GM18498 (cell line): ENCODE results near the gene CLEC17A.
"Not testable (repeated sequence)": the region's sequence is repeated elsewhere in the genome, so short reads cannot be mapped to it uniquely, and the experiment has no call there.

Source experiments
- ATAC-seq: cut with Tn5 transposase; IDR thresholded peaks from one replicate; pipeline ENCODE4 v1.9.1; 2021; ENCODE audit warnings: mild to moderate bottlenecking, moderate library complexity; ENCODE audit not compliant: unreplicated experiment

Gene CLEC17A

GRCh38 chr19:14558370-14559066 is 24.4 kb upstream of the CLEC17A start:
- no peak for ATAC-seq

GRCh38 chr19:14559916-14560775 is 22.7 kb upstream of the CLEC17A start:
- no peak for ATAC-seq

- no peak for ATAC-seq
These were observed 22.1 kb upstream of the CLEC17A start for GRCh38 chr19:14560776-14561108.

- ATAC-seq: no peak
These were observed 21.6 kb upstream of the CLEC17A start for GRCh38 chr19:14561249-14561648.

- no peak for ATAC-seq
These were observed 21.0 kb upstream of the CLEC17A start for GRCh38 chr19:14561847-14562351.

GRCh38 chr19:14562660-14563589 is 20.0 kb upstream of the CLEC17A start:
- ATAC-seq: no peak

GRCh38 chr19:14563590-14563926 is 19.3 kb upstream of the CLEC17A start:
- ATAC-seq: no peak

- no peak for ATAC-seq
These were observed 18.8 kb upstream of the CLEC17A start for GRCh38 chr19:14563989-14564651.

- not testable (repeated sequence) for ATAC-seq
These were observed 18.1 kb upstream of the CLEC17A start for GRCh38 chr19:14564652-14565297.

GRCh38 chr19:14565298-14565679 is 17.6 kb upstream of the CLEC17A start:
- no peak for ATAC-seq

- ATAC-seq: no peak
These were observed 16.8 kb upstream of the CLEC17A start for GRCh38 chr19:14565765-14566711.

- no peak for ATAC-seq
These were observed 16.2 kb upstream of the CLEC17A start for GRCh38 chr19:14566712-14567077.

- no peak for ATAC-seq
These were observed 15.8 kb upstream of the CLEC17A start for GRCh38 chr19:14567079-14567478.

- no peak for ATAC-seq
These were observed 11.9 kb upstream of the CLEC17A start for GRCh38 chr19:14570864-14571527.

- ATAC-seq: peak; percentile 87
These were observed 11.0 kb upstream of the CLEC17A start, which contains the start of gene NDUFB7 for GRCh38 chr19:14571695-14572490. Gene NDUFB7 (minus strand): TSS chr19:14572066. CDS start chr19:14572000, 66 bp downstream.

- ATAC-seq: no peak
These were observed 7.4 kb upstream of the CLEC17A start for GRCh38 chr19:14575428-14575980.

- no peak for ATAC-seq
These were observed 6.5 kb upstream of the CLEC17A start for GRCh38 chr19:14576363-14576762.
